Kidney (tissue), 14 donors: ENCODE measurements around the gene SELL. TPM values are rescaled to one million over a fixed set of nuclear protein-coding genes. Genes with fewer than 3 reads are reported as not detected.

ENCODE experiments used
- DNase-seq, 5 donors: peaks; one replicate each; pipeline ENCODE4 v3.0.0-alpha.2; 2013 to 2020
- FAIRE-seq: peaks from 2 replicates; lab custom pipeline; 2012; peaks lifted over from hg19 to GRCh38; lab: Jason Lieb, UNC
- H3K27ac ChIP-seq, 2 donors: one replicate each; pipeline ENCODE4 v1.7.0; 2013; ENCODE audit warnings: low read depth in 2 of 2, low read length in 2 of 2, inconsistent platforms in 1 of 2
- H3K27me3 ChIP-seq: one replicate; pipeline ENCODE4 v1.7.1; 2013; ENCODE audit warnings: low read length, inconsistent platforms; ENCODE audit not compliant: control insufficient read depth, insufficient read depth
- H3K36me3 ChIP-seq, 3 donors: one replicate each; pipeline versions ENCODE4 v1.7.0 to v1.7.1; 2013; ENCODE audit warnings: low read length in 3 of 3, control low read depth in 1 of 3, inconsistent platforms in 1 of 3; ENCODE audit not compliant: insufficient read depth in 3 of 3, control insufficient read depth in 2 of 3
- H3K4me1 ChIP-seq, 3 donors: one replicate each; pipeline versions ENCODE4 v1.7.0 to v1.7.1; 2013; ENCODE audit warnings: low read length in 3 of 3, inconsistent platforms in 1 of 3, low read depth in 1 of 3; ENCODE audit not compliant: control insufficient read depth in 2 of 3, insufficient read depth in 2 of 3
- H3K4me3 ChIP-seq, 3 donors: one replicate each; pipeline versions ENCODE4 v1.7.0 to v1.8.1; 2013; ENCODE audit warnings: low read length in 3 of 3, control low read depth in 1 of 3, inconsistent platforms in 1 of 3
- H3K9ac ChIP-seq, 3 donors: one replicate each; pipeline versions ENCODE4 v1.7.0 to v1.7.1; 2013; ENCODE audit warnings: low read length in 3 of 3, control low read depth in 1 of 3, inconsistent platforms in 1 of 3
- H3K9me3 ChIP-seq, 3 donors: one replicate each; pipeline versions ENCODE4 v1.7.0 to v1.7.1; 2013; ENCODE audit warnings: low read length in 3 of 3, control low read depth in 1 of 3, inconsistent platforms in 1 of 3; ENCODE audit not compliant: control insufficient read depth in 2 of 3, insufficient read depth in 1 of 3
- intact Hi-C: fragments of 100-400 bp; cut with DNase I; formaldehyde crosslinking; loops from one replicate; pipeline ENCODE4 v1.11.1; 2022
- polyA plus RNA-seq: library from polyadenylated mRNA; stranded (reverse); fragments of 350-450 nt; fragmentation: Illumina TruSeq; extraction: RNeasy Lipid Tissue Mini Kit (QIAGEN cat#74804); gene quantifications from one replicate; pipeline ENCODE4 v1.2.3, GENCODE V29; 2014; ENCODE audit warnings: low read depth, low replicate concordance; ENCODE audit not compliant: insufficient read depth
- total RNA-seq: library from RNA; stranded (reverse); fragmentation: NEBNext Ultra II Directional; extraction: Animal tissue kit (Norgen Biotek cat#: 25700); gene quantifications from one replicate; pipeline ENCODE4 v1.2.1, GENCODE V29; 2021
- TF ChIP-seq, protein P1 (sequence below): IDR thresholded peaks from 3 replicates; pipeline ENCODE4 v1.5.1; 2012; ENCODE audit warnings: mild to moderate bottlenecking, moderate library complexity, borderline replicate concordance; ENCODE audit not compliant: insufficient read depth; ENCODE audit errors: extremely low read depth
- donor health status: control.
- donor health status: control.
- donor health status: control.
- donor health status: control.
- donor health status: control.
- donor health status: DM: yes; HTN: yes; CAD: no.
- donor health status: Normal renal cell carcinoma (clear cell type).

The SELL gene
- total and polyA plus RNA-seq, 2 donors from 2014 or later = 1.3 to 9.8 TPM

DNA sequence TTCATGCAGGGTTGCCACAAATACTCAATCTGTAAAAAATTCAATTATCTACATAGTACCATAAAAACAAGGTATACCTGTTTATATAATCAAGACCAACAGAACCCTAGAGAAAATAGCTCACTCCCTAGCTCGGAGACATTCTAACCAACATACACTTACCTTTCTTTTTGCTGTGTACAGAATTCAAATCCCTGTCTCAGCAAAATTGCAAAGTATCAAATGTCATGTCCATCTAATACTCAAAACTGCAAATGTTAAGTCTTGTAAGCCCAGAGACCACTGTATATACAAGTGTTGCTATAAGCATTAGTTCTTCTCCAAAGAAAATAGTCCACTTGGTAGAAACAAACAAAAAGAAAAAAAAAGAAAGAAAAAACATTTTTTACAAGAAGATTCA is 38.6 kb upstream of the SELL start:
- Histone ChIP-seq H3K9me3 (no peaks in the 10 kb centered on the region), H3K4me3 (no peak overlapping the region), H3K27ac (no peak overlapping the region), H3K4me1 (no peaks in the 10 kb centered on the region), H3K27me3 (no peaks in the 10 kb centered on the region), H3K36me3 (no peaks in the 10 kb centered on the region), H3K9ac (no peak overlapping the region)
- FAIRE-seq = no peak
- TF ChIP-seq, protein P1, sequence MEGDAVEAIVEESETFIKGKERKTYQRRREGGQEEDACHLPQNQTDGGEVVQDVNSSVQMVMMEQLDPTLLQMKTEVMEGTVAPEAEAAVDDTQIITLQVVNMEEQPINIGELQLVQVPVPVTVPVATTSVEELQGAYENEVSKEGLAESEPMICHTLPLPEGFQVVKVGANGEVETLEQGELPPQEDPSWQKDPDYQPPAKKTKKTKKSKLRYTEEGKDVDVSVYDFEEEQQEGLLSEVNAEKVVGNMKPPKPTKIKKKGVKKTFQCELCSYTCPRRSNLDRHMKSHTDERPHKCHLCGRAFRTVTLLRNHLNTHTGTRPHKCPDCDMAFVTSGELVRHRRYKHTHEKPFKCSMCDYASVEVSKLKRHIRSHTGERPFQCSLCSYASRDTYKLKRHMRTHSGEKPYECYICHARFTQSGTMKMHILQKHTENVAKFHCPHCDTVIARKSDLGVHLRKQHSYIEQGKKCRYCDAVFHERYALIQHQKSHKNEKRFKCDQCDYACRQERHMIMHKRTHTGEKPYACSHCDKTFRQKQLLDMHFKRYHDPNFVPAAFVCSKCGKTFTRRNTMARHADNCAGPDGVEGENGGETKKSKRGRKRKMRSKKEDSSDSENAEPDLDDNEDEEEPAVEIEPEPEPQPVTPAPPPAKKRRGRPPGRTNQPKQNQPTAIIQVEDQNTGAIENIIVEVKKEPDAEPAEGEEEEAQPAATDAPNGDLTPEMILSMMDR = no peak
- DNase-seq = no peak
- intact Hi-C loops = no loop called here

DNA sequence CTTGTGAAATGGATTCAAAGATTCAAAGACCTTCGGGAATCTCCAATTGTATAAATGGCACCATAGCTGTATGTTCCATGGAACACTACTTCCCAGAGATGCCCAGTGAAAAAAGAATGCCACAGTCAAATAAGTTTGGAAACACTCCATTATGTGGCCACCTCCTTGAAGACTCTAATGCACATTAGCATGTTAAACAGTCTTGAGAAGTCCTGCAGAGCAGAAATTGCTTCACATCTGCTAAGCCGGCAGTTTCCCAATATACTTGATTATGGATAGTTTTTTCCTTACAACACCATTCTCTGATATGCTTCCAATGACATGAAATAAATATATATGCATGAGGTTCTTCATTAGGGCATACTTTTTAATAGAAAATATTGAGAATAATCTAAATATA is 35.1 kb upstream of the SELL start:
- no peak overlapping the region for H3K27ac ChIP-seq
- no peaks in the 10 kb centered on the region for H3K36me3 ChIP-seq
- no peaks in the 10 kb centered on the region for H3K4me1 ChIP-seq
- H3K27me3 ChIP-seq = no peaks in the 10 kb centered on the region
- H3K4me3 ChIP-seq = no peak overlapping the region
- TF ChIP-seq, protein P1 = no peak
- DNase-seq = no peak
- no peak for FAIRE-seq
- H3K9ac ChIP-seq = no peak overlapping the region
- no peaks in the 10 kb centered on the region for H3K9me3 ChIP-seq
- intact Hi-C loops = no loop called here

DNA sequence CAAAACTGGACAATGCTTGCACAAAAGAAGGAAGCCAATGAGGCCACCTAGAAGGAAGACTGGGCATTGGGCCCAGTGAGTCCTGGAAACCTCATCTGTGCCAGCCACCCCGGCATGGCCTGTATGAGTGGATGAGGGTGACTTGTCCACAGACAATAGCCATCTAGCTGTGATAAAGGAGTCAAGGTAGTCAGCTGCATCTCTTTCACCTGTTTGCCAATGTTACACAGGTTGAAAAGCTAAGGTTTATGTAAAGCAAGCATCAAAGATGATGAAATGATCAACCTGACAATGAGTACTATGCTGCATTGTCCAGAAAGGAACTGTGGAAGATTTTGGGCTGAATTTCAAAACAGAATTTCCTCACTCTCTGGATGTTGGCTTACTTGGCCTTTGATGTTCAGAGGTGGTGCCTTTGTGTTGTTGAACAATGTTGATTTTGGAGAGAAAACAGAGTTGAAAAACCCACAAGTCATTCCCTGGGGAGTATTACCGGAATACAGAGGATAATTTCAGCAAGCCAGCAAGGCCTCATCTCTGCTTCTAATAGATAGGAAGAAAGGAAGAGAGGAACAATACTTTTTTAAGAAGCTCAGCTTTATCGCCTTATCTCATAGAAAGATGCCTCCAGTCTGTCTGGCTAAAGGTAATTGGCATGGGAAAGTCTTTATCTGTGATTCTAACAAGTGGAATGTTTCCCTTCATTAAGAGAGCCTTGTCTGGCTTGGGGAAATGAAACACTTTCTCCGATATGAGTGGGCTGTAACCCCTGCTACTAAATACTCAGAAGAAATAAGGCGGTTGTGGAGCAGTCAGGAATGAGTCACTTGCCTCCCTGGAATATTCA is 33.8 kb upstream of the SELL start:
- Histone ChIP-seq H3K4me3 (no peak overlapping the region), H3K9me3 (no peaks in the 10 kb centered on the region), H3K27me3 (no peaks in the 10 kb centered on the region), H3K9ac (no peak overlapping the region), H3K36me3 (no peaks in the 10 kb centered on the region), H3K27ac (no peak overlapping the region), H3K4me1 (peaks cover 0 to 3% (median 0%) of the 10 kb centered on the region in 3 donors)
- no peak for FAIRE-seq
- TF ChIP-seq, protein P1 = no peak
- intact Hi-C loops = no loop called here
- peak in 1 of 5 donors; percentile 12 for DNase-seq
